ENCODE data around the gene NAT9.

NAT9 gene

DNA sequence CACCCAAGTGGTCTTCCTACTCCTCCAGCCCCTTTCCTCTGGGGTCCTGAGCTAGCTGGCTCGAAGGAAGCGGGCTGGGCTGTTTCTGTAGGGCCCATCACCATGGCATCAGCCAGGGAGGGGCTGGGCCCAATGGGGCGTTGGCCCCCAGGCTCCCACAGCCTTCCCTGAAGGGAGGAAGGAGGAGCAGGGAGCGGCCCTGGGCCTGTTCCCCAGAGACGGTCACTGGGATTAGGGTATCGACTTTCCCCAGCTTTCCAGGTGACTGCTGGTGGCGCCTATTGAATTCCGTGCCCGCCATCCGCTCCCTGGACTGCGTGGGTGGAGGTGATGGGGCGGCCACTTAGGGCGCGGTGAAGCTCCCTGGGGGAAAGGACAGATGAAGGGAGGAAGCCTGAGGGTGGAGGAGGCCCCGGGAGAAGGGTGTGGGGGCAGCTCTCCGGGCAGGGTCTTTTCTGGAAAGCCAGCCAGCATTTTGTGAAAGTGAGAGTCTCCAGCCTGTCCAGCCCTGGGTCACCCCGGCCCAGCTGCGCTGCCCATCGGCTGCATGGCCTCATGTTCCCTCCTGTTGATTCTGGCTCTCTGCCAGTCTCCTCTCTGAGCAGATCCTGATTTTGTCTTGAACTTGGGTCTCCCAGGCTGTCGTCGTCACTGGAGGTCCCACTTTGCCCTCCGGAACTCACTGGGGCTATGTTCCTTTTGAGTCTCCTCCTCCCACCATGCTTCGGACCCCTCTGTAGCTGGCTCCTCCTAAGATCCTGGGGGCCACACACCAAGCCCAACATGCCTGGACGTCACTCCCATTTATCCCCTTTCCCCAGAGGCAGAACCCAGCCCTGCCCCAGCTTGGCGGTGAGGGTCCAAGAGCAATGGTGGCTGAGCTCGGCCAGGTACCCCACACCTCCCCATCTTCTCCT lies 18.0 kb downstream of the NAT9 start:
- no peak for DNase-seq
- TF ChIP-seq GATA1 (IDR thresholded peaks at IDR 0.05; ENCODE audit: low read depth, low read length) (no peak), POLR2A (IDR thresholded peaks at IDR 0.05; ENCODE audit: low read length) (no peak)

DNA sequence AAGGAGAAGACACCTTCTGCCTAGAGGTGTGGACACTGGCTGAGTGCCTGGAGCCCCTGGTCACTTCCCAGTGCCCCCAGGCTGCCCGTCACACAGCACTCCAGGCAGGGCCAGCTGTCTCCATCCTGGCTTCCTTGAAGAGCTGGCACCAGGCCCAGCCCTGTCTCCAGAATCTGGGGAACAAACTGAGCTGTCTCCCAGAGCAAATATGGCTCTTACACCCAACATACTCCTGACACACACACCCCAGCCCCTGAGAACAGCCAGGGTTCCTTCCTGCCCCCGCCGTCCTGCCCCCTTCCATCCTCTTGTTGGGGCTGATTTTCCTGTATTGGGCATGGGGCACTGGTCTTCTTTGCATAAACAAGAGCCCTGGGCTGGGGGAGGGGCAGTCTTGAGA lies 18.6 kb downstream of the NAT9 start:
- DNase-seq = no peak
- TF ChIP-seq GATA1 (IDR thresholded peaks at IDR 0.05; ENCODE audit: low read depth, low read length) = no peak
- no peak for TF ChIP-seq POLR2A (IDR thresholded peaks at IDR 0.05; ENCODE audit: low read length)

DNA sequence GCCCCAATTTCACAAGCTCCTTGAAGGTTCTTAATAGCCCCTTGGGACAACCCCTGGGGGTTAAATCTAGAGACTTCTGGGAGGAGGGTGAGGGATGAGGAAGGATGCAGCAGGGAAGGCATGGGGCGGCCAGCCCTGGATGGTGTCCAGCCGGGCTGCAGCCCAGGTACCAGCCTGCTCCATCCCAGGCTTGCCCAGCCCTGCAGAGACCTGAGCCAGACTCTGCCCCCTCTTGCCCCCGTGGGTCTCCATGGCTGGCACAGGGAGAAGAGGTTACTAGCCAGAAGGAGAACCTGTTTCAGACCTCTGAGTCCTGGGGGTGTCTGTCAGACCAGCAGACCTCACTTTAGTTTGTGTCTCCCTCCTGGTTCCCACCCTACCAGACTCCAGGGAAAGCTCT lies 19.3 kb downstream of the NAT9 start:
- TF ChIP-seq GATA1 (IDR thresholded peaks at IDR 0.05; ENCODE audit: low read depth, low read length) = no peak
- no peak for TF ChIP-seq POLR2A (IDR thresholded peaks at IDR 0.05; ENCODE audit: low read length)
- DNase-seq = no peak

DNA sequence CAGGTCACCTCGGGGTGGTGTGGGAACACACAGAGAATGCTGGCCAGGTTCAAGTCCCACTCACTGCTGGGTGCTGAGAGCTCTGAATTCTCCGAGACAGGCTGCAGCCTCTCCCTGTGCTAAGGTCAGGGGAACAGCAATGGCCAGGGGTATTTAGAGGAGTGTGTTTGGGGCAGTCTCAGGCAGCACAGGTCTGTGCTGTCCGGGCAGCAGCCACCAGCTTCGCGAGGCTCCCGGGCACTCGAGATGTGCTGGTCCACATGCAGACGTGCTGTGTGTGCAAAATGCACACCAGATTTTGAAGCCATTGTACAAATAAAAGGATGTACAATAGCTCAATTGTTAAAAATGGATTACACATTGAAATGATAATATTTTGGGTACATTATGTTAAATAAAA lies 20.6 kb downstream of the NAT9 start:
- no peak for TF ChIP-seq POLR2A (IDR thresholded peaks at IDR 0.05; ENCODE audit: low read length)
- no peak for TF ChIP-seq GATA1 (IDR thresholded peaks at IDR 0.05; ENCODE audit: low read depth, low read length)

DNA sequence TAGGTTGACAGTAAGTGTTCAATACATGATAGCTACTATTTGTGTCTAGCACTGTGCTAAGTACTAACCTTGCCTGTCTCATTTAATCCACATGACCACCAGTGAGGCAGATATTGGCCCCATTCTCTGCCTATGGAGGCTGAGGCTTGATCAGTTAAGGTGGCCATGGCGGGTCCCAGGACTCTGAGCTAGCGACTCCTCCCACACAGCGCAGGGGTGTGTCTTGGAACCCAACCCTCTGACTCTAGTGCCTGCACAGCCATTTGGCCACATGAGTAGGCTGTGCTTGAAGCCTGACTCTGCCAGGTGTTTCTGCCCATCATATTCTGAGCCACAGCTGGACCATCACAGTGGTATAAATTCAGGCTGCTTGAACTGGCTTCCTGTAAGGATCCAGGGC lies 21.3 kb downstream of the NAT9 start:
- TF ChIP-seq GATA1 (IDR thresholded peaks at IDR 0.05; ENCODE audit: low read depth, low read length) (no peak), POLR2A (IDR thresholded peaks at IDR 0.05; ENCODE audit: low read length) (no peak)
- DNase-seq = peak; percentile 69 to 75

More for the DNA sequence above, 20.6 kb downstream of the NAT9 start:
- no peak for DNase-seq

DNA sequence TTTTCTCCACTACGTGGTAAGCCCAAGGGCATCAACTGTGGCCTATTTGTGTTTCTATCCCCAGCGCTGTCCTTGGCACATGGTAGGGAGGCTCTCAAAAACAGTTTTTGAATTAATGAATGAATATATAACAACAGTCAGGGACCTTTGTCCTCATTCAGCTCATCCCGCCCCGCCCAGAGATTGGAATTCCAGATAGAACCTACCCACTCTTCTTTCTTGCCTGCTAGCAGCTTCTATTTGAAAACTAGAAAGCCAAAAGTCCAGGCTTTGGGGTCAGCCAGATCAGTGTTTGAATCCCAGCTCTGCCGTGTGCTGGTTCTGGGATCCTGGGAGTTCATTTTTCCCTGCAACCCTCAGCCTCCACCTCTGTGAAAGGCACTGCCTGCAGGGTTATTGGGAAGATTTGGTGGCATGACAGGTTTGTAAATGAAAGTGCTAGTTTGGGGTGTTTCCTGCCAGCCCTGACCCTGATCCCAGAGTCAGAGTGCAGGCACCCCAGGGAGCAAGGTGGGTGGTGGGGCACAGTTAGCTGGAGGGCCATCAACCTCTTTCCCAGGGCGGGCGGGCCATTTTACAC lies 23.2 kb downstream of the NAT9 start:
- TF ChIP-seq POLR2A (IDR thresholded peaks at IDR 0.05; ENCODE audit: low read length) = no peak
- no peak for TF ChIP-seq GATA1 (IDR thresholded peaks at IDR 0.05; ENCODE audit: low read depth, low read length)
- no peak for DNase-seq

DNA sequence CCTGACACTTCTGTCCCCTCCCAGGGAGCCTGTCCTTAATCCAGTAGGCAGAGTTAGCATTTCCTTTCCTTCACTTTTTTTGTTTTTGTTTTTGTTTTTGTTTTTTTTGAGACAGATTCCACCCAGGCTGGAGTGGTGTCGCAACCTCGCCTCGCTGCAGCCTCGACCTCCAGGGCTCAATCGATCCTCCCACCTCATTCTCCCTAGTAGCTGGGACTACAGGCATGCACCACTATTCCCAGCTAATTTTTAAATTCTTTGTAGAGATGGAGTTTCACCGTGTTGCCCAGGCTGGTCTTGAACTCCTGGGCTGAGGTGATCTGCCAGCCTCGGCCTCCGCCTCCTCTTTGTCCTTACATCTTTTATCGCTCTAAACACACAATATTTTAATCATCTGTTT lies 23.7 kb downstream of the NAT9 start:
- no peak for DNase-seq

DNA sequence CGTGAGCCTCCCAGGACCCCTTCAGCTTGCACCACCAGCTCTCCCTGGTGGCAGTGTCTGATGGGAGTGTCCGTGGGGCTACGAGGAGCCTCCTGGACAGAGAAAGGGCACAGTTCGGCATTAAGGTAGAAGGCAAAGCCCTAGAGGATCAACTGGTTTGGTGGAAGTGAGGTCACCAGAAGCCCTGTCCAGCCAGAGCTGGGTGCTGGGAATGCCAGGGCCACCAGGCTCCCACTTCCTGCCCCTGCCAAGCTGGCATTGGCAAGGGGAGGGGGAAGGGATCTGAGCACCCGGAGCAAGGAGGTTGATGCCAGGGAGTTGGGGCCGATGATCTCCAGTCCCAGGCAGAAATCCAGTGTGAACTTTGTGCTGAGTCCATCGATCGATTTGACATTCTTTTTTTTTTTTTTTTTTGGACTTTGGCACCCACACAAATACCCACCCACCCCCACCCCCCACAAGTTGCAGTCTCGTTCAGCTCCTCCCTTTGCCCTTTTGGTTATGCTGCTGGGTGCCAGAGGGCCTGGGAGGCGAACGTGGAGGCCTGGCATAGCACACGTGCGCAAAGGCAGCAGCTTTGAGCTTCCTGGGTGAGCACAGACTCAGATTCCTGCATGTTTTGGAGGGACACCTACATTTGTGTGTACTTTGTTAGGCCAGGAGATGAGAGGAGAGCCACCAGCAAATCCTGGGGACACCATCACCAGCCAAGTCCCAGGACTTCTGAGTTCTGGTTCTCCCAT lies 25.6 kb downstream of the NAT9 start:
- TF ChIP-seq POLR2A (IDR thresholded peaks at IDR 0.05; ENCODE audit: low read length) = no peak
- no peak for TF ChIP-seq GATA1 (IDR thresholded peaks at IDR 0.05; ENCODE audit: low read depth, low read length)
- no peak for DNase-seq

More for the DNA sequence above, 23.7 kb downstream of the NAT9 start:
- no peak for TF ChIP-seq GATA1 (IDR thresholded peaks at IDR 0.05; ENCODE audit: low read depth, low read length)
- TF ChIP-seq POLR2A (IDR thresholded peaks at IDR 0.05; ENCODE audit: low read length) = no peak

DNA sequence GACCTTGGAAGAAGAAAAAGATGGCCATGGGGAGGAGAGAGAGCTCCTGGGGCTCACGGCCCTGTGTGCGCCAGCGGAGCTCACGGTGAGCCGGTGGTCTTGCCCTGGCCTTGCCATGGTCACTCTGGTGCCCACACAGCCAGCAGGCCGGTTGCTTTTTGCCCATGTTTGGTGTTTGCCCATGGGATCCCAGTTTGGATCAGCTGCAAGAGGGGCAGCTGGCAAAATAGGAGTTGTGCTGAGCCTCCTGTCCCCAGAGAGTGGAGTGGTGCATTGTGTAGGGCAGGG lies 26.2 kb downstream of the NAT9 start:
- TF ChIP-seq POLR2A (IDR thresholded peaks at IDR 0.05; ENCODE audit: low read length) (no peak), GATA1 (IDR thresholded peaks at IDR 0.05; ENCODE audit: low read depth, low read length) (no peak)
- DNase-seq = no peak

DNA sequence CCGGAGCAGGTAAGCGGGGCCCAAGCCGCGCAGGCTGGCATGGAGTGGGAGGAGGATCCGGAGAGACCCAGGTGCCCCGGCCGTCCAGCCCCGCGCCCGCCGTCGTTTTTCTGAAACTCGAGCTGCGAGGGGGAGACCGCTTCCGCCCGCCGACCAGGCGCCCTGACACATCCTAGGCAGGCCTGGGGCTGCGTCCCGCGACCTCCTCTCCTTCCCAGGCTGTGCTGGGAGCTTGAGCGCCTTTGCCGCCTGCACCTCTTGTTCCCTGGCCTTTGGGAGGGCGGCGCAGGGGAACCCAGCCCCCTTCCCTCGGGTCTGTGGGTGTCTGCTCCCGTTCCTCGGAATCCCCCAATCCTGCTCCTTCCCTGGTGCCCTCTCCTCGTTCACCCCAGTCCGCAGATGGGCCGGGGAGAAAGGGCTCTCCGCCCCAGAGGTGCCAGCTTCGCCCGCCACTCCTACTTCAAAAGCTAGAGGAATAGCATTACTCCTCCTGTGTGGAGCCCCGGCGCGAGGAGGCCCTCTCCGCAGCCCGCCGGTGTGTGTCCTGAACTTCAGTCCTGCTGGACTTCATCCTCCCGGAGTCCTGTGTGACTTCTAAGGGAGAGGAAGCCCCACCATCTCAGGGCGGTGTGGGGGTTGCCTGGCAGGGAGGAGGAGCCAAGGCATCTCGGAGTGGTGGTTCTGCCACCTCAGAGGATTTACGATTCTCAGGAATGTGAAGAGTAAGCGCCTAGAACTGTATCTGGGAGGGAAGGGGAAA lies 26.7 kb downstream of the NAT9 start:
- peak in 1 of 2 experiments; percentile 59 for DNase-seq
- TF ChIP-seq GATA1 (IDR thresholded peaks at IDR 0.05; ENCODE audit: low read depth, low read length) (no peak), POLR2A (IDR thresholded peaks at IDR 0.05; ENCODE audit: low read length) (no peak)

DNA sequence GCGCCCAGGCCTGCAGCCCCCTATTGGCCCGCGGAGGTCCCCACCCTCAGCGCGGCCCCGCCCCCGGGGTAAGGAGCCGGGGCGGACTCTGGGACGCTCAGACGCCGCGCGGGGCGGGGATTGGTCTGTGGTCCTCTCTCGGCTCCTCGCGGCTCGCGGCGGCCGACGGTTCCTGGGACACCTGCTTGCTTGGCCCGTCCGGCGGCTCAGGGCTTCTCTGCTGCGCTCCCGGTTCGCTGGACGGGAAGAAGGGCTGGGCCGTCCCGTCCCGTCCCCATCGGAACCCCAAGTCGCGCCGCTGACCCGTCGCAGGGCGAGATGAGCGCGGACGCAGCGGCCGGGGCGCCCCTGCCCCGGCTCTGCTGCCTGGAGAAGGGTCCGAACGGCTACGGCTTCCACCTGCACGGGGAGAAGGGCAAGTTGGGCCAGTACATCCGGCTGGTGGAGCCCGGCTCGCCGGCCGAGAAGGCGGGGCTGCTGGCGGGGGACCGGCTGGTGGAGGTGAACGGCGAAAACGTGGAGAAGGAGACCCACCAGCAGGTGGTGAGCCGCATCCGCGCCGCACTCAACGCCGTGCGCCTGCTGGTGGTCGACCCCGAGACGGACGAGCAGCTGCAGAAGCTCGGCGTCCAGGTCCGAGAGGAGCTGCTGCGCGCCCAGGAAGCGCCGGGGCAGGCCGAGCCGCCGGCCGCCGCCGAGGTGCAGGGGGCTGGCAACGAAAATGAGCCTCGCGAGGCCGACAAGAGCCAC lies 27.4 kb downstream of the NAT9 start, which contains the start of gene NHERF1:
TSS of gene NHERF1 (plus strand) at position 100 of the 750 bp plus-strand sequence. CDS start at position 319, 219 bp downstream.
- TF ChIP-seq POLR2A (IDR thresholded peaks at IDR 0.05; ENCODE audit: low read length) (peak; percentile 92), GATA1 (IDR thresholded peaks at IDR 0.05; ENCODE audit: low read depth, low read length) (no peak)
- DNase-seq = peak; percentile 92 to 95

DNA sequence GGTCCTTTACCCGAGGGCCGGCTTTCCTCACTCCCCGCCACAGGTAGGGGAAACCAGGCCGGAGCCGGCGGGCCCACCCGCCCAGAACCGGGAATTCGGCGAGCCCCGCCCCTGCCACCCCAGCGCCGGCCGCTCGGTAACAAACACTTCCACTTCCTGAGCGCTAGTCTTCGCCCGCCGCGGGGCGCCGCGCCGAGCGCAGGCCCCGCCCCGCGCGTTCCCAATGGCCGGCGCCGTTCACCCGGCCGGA lies 27.9 kb downstream of the NAT9 start:
- TF ChIP-seq GATA1 (IDR thresholded peaks at IDR 0.05; ENCODE audit: low read depth, low read length) (no peak), POLR2A (IDR thresholded peaks at IDR 0.05; ENCODE audit: low read length) (no peak)
- no peak for DNase-seq

DNA sequence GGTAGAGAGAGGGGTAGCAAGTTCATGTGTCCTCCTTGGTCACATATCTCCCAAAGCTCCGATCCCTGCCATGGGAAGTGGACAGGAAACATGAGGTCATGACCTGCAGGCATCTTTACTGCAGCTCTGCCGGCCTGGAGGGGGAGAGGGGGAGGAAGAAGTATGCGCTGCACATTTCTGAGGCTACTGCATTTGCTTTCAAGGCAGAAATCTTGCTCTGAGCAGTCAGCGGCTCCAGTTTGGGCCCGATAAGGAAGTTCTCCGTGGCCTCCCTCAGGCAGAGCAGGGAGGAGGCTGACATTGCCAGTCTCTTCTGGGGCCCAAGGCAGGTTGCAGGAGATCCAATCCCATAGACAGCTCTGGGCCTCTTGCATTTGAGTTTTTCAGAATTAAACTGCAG lies 29.2 kb downstream of the NAT9 start:
- DNase-seq = peak; percentile 82 to 83
- TF ChIP-seq POLR2A (IDR thresholded peaks at IDR 0.05; ENCODE audit: low read length) (no peak), GATA1 (IDR thresholded peaks at IDR 0.05; ENCODE audit: low read depth, low read length) (no peak)
